Prostate gland (tissue), 2 donors: ENCODE measurements around the gene TRIO. TPM values are rescaled to one million over a fixed set of nuclear protein-coding genes. Genes with fewer than 3 reads are reported as not detected.
A peak's percentile ranks its signal among the peaks of the same experiment; 100 is the strongest.

ENCODE experiments used
- DNase-seq: peaks from one replicate; pipeline ENCODE4 v3.0.0-alpha.2; 2019; ENCODE audit warnings: low spot score
- H3K27ac ChIP-seq, 2 donors: fragments of 200-600 bp; sonication (generic); 2 replicates each; pipeline ENCODE4 v1.5.1; 2017 to 2019
- H3K27me3 ChIP-seq: fragments of 200-600 bp; sonication (generic); replicated peaks from 2 replicates; pipeline ENCODE4 v1.5.1; 2019; ENCODE audit not compliant: insufficient read depth
- H3K36me3 ChIP-seq, 2 donors: fragments of 200-600 bp; sonication (generic); 1 replicate in 1 of 2; 2 replicates in 1 of 2; pipeline versions ENCODE4 v1.5.1 to v1.8.1; 2017 to 2019
- H3K4me1 ChIP-seq: fragments of 200-600 bp; sonication (generic); replicated peaks from 2 replicates; pipeline ENCODE4 v1.5.1; 2019
- H3K4me3 ChIP-seq, 2 donors: fragments of 200-600 bp; sonication (generic); 2 replicates each; pipeline ENCODE4 v1.5.1; 2017 to 2019
- H3K9me3 ChIP-seq: fragments of 200-600 bp; sonication (generic); 2 replicates; pipeline ENCODE4 v1.5.1; 2017
- POLR2A ChIP-seq: fragments of 450-650 bp; IDR thresholded peaks from one replicate; pipeline ENCODE4 v1.6.1; 2016; ENCODE audit warnings: antibody characterized with exemption, mild to moderate bottlenecking
- POLR2AphosphoS5 ChIP-seq: sonication (generic); formaldehyde crosslinking; IDR thresholded peaks from one replicate; pipeline ENCODE4 v1.6.1; 2017; ENCODE audit warnings: antibody characterized with exemption
- WGBS: methylation state at CpG from one replicate; pipeline ENCODE4 v1.1.5; 2018; 5-methylcytosine and 5-hydroxymethylcytosine counted together
- intact Hi-C: fragments of 100-400 bp; cut with DNase I; formaldehyde crosslinking; loops from one replicate; pipeline ENCODE4 v1.14.2; 2022
- total RNA-seq, 2 donors: library from RNA; depleted of rRNA; stranded (reverse); fragments of >200 nt; gene quantifications; one replicate each; pipeline ENCODE4 v1.1.0, GENCODE V29; 2016
- TF ChIP-seq, protein P1 (sequence below), 4 experiments: fragments of 200-600 bp in 2 of 4; fragments of 450-650 bp in 2 of 4; sonication (generic) in 2 of 4; IDR thresholded peaks; 1 replicate in 3 of 4; 2 replicates in 1 of 4; pipeline ENCODE4 v1.5.1; 2016 to 2019; ENCODE audit warnings: antibody characterized with exemption in 4 of 4, mild to moderate bottlenecking in 2 of 4, moderate library complexity in 2 of 4

TRIO gene
- total RNA-seq, 2 donors from 2014 or later: 90.3 to 197 TPM

DNA sequence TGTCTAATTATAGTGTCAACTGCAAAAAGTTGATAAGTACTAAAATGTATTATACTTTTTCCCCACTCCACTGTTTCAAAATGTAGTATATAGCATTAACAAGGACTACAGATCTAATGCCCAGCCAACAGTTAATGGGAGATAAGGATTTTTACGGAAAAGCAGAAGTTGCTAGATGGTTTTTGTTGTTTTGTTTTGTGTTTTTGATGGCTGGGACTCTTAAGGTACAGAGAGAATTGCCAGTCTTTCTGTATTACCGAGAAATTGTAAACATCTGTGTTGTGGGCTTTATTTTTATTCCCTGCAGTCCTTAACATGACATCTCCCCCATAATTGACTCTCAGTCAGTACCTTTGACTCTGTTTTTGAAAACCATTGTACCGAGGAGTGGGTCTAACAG lies 44.0 kb downstream of the TRIO start:
- TF ChIP-seq, protein P1, sequence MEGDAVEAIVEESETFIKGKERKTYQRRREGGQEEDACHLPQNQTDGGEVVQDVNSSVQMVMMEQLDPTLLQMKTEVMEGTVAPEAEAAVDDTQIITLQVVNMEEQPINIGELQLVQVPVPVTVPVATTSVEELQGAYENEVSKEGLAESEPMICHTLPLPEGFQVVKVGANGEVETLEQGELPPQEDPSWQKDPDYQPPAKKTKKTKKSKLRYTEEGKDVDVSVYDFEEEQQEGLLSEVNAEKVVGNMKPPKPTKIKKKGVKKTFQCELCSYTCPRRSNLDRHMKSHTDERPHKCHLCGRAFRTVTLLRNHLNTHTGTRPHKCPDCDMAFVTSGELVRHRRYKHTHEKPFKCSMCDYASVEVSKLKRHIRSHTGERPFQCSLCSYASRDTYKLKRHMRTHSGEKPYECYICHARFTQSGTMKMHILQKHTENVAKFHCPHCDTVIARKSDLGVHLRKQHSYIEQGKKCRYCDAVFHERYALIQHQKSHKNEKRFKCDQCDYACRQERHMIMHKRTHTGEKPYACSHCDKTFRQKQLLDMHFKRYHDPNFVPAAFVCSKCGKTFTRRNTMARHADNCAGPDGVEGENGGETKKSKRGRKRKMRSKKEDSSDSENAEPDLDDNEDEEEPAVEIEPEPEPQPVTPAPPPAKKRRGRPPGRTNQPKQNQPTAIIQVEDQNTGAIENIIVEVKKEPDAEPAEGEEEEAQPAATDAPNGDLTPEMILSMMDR (IDR thresholded peaks at IDR 0.05): no peak
- TF ChIP-seq POLR2AphosphoS5: no peak
- no peak for TF ChIP-seq POLR2A
- H3K27me3 ChIP-seq: no peaks in the 10 kb centered on the region
- no peak for DNase-seq
- 56% methylated on average over 3 of the region's 3 CpGs for WGBS
- no peak overlapping the region for H3K4me3 ChIP-seq
- H3K27ac ChIP-seq: peak overlapping the region; percentile 72
- H3K4me1 ChIP-seq: peaks cover 3% of the 10 kb centered on the region
- no peaks in the 10 kb centered on the region for H3K9me3 ChIP-seq
- intact Hi-C loops: no loop called here
- H3K36me3 ChIP-seq: no peaks in the 10 kb centered on the region

DNA sequence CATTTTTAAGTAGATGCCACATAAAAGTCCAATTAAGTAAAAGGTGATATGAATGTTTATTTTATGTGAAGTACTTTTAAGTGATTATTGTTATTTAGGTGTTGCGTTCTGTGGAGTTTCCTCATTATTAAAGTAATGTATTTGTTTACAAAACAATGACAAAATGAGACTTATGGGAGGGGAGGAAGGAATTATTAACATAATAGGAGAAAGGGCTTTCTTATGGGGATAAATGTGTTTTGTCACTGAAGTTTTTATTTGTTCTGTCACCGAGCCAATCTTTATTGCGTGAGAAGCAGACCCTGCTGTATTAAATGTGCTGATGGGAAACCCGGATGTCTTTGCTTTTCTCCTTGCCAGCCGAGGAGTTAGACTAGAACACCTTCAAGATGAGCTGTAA lies 44.5 kb downstream of the TRIO start:
- Histone ChIP-seq H3K27ac (no peak overlapping the region), H3K27me3 (no peaks in the 10 kb centered on the region), H3K36me3 (no peaks in the 10 kb centered on the region), H3K4me1 (peaks cover 3% of the 10 kb centered on the region), H3K9me3 (no peaks in the 10 kb centered on the region), H3K4me3 (no peak overlapping the region)
- DNase-seq: no peak
- intact Hi-C loops: no loop called here
- TF ChIP-seq POLR2A: no peak
- no peak for TF ChIP-seq POLR2AphosphoS5
- TF ChIP-seq, protein P1 (IDR thresholded peaks at IDR 0.05): no peak
- WGBS: 41% methylated on average over 5 of the region's 5 CpGs

GRCh38 chr5:14188778-14189177 lies 45.6 kb downstream of the TRIO start:
- Histone ChIP-seq H3K27me3 (no peaks in the 10 kb centered on the region), H3K4me1 (peaks cover 3% of the 10 kb centered on the region), H3K9me3 (no peaks in the 10 kb centered on the region), H3K36me3 (no peaks in the 10 kb centered on the region), H3K4me3 (no peak overlapping the region), H3K27ac (no peak overlapping the region)
- intact Hi-C loops: no loop called here
- WGBS: 99% methylated on average over 4 of the region's 4 CpGs
- TF ChIP-seq, protein P1 (IDR thresholded peaks at IDR 0.05): no peak
- TF ChIP-seq POLR2A: no peak
- no peak for TF ChIP-seq POLR2AphosphoS5
- DNase-seq: no peak

GRCh38 chr5:14189680-14190079 lies 46.5 kb downstream of the TRIO start:
- Histone ChIP-seq H3K9me3 (no peaks in the 10 kb centered on the region), H3K4me3 (no peak overlapping the region), H3K27me3 (no peaks in the 10 kb centered on the region), H3K36me3 (no peaks in the 10 kb centered on the region), H3K4me1 (peaks cover 3% of the 10 kb centered on the region), H3K27ac (no peak overlapping the region)
- TF ChIP-seq POLR2A: no peak
- TF ChIP-seq, protein P1 (IDR thresholded peaks at IDR 0.05): no peak
- TF ChIP-seq POLR2AphosphoS5: no peak
- intact Hi-C loops: no loop called here
- no peak for DNase-seq
- 69% methylated on average over 4 of the region's 4 CpGs for WGBS
